ENCODE data around the gene SELL.
"Not testable (repeated sequence)": the region's sequence is repeated elsewhere in the genome, so short reads cannot be mapped to it uniquely, and the experiment has no call there.

Gene SELL

GRCh38 chr1:169704797-169705196 lies 6.6 kb downstream of the SELL start:
- DNase-seq (ENCODE audit: low spot score), result no peak

- no peak for DNase-seq (ENCODE audit: low spot score)
Measured at GRCh38 chr1:169701261-169702005, 10.0 kb downstream of the SELL start.

GRCh38 chr1:169699707-169700106 lies 11.7 kb downstream of the SELL start:
- no peak for DNase-seq (ENCODE audit: low spot score)

- no peak for DNase-seq (ENCODE audit: low spot score)
Measured at GRCh38 chr1:169698976-169699375, 12.4 kb downstream of the SELL start.

GRCh38 chr1:169697755-169698154 lies 13.7 kb downstream of the SELL start:
- no peak for DNase-seq (ENCODE audit: low spot score)

GRCh38 chr1:169696273-169697100 lies 14.9 kb downstream of the SELL start:
- DNase-seq (ENCODE audit: low spot score), result no peak

- no peak for DNase-seq (ENCODE audit: low spot score)
Measured at GRCh38 chr1:169694304-169695075, 16.9 kb downstream of the SELL start.

GRCh38 chr1:169692756-169693460 lies 18.5 kb downstream of the SELL start:
- no peak for DNase-seq (ENCODE audit: low spot score)

GRCh38 chr1:169690489-169690888 lies 20.9 kb downstream of the SELL start:
- no peak for DNase-seq (ENCODE audit: low spot score)

- no peak for DNase-seq (ENCODE audit: low spot score)
Measured at GRCh38 chr1:169689395-169689794, 22.0 kb downstream of the SELL start.

GRCh38 chr1:169688377-169688776 lies 23.0 kb downstream of the SELL start:
- DNase-seq (ENCODE audit: low spot score), result not testable (repeated sequence)

GRCh38 chr1:169683661-169684060 lies 27.8 kb downstream of the SELL start:
- DNase-seq (ENCODE audit: low spot score), result no peak

GRCh38 chr1:169683168-169683567 lies 28.3 kb downstream of the SELL start:
- DNase-seq (ENCODE audit: low spot score), result not testable (repeated sequence)

GRCh38 chr1:169682071-169682470 lies 29.3 kb downstream of the SELL start:
- DNase-seq (ENCODE audit: low spot score), result no peak

GRCh38 chr1:169681140-169681539 lies 30.3 kb downstream of the SELL start:
- no peak for DNase-seq (ENCODE audit: low spot score)

GRCh38 chr1:169680377-169681019 lies 30.9 kb downstream of the SELL start:
- DNase-seq (ENCODE audit: low spot score), result no peak

GRCh38 chr1:169679692-169680091 lies 31.7 kb downstream of the SELL start:
- DNase-seq (ENCODE audit: low spot score), result no peak

GRCh38 chr1:169676001-169676400 lies 35.4 kb downstream of the SELL start:
- DNase-seq (ENCODE audit: low spot score), result no peak

- no peak for DNase-seq (ENCODE audit: low spot score)
Measured at GRCh38 chr1:169670836-169671235, 40.6 kb downstream of the SELL start.

GRCh38 chr1:169670244-169670643 lies 41.2 kb downstream of the SELL start:
- DNase-seq (ENCODE audit: low spot score), result not testable (repeated sequence)

Measured in hematopoietic multipotent progenitor cell treated with erythropoietin and hydrocortisone succinate and interleukin-3 and kit ligand, for 15 days (in vitro differentiated cells).